Mammary epithelial cell (primary cell): ENCODE results near the gene ARID4A.

Experiments used
- EZH2 ChIP-seq: IDR thresholded peaks from 2 replicates; pipeline ENCODE4 v1.6.1; 2012; ENCODE audit warnings: low read length, inconsistent platforms, borderline replicate concordance
- TF ChIP-seq, protein P1 (sequence below), 2 donors: IDR thresholded peaks in 1 of 2; conservative IDR thresholded peaks in 1 of 2; 2 replicates each; pipeline ENCODE4 v1.5.1; 2011 to 2012; ENCODE audit warnings: inconsistent platforms in 2 of 2, low read length in 2 of 2, mild to moderate bottlenecking in 2 of 2, control low read depth in 1 of 2, low read depth in 1 of 2; ENCODE audit not compliant: insufficient read depth in 1 of 2; ENCODE audit errors: extremely low read depth in 1 of 2

DNA sequence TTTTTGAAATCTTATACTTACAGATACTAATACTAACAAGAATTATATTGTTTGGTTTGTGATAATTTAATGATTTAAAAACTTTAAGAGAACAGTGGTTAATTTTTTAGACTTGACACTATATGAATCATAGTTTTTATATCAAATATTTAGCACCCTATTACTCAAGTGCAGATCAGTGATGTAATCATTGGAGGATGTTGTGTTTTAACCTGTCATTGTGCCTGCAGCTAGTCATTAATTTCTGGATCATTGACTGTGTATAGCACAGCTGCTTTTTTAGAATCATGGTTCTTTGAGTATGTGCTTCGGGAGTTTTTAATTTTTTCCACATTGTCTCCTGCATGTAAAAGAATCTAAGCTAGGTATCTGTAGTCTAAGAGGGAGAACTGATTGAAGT, 17.3 kb downstream of the ARID4A start:
- TF ChIP-seq, protein P1, sequence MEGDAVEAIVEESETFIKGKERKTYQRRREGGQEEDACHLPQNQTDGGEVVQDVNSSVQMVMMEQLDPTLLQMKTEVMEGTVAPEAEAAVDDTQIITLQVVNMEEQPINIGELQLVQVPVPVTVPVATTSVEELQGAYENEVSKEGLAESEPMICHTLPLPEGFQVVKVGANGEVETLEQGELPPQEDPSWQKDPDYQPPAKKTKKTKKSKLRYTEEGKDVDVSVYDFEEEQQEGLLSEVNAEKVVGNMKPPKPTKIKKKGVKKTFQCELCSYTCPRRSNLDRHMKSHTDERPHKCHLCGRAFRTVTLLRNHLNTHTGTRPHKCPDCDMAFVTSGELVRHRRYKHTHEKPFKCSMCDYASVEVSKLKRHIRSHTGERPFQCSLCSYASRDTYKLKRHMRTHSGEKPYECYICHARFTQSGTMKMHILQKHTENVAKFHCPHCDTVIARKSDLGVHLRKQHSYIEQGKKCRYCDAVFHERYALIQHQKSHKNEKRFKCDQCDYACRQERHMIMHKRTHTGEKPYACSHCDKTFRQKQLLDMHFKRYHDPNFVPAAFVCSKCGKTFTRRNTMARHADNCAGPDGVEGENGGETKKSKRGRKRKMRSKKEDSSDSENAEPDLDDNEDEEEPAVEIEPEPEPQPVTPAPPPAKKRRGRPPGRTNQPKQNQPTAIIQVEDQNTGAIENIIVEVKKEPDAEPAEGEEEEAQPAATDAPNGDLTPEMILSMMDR (conservative IDR thresholded peaks at IDR 0.05 in 1 of 2, IDR thresholded peaks at IDR 0.05 in 1 of 2; ENCODE audit: extremely low read depth in 1 of 2, insufficient read depth in 1 of 2, low read depth in 1 of 2, low read length in 2 of 2): no peak
- TF ChIP-seq EZH2: no peak
